ENCODE results near the gene GPR25.

The GPR25 gene

GRCh38 chr1:200901350-200901749 is 28.6 kb downstream of the GPR25 start:
- H3K4me3 ChIP-seq (ENCODE audit: low read depth, low read length) = no peak overlapping the region
- in situ Hi-C loops (cut with HindIII; ENCODE audit: low sequenced_read_pairs) = no loop called here
- no peak for DNase-seq (ENCODE audit: low read depth, low spot score)
- no peak for TF ChIP-seq CTCF (IDR thresholded peaks at IDR 0.05; ENCODE audit: low read depth, low read length)

GRCh38 chr1:200901796-200902444 is 29.1 kb downstream of the GPR25 start:
- in situ Hi-C loops (cut with HindIII; ENCODE audit: low sequenced_read_pairs) = no loop called here
- no peak overlapping the region for H3K4me3 ChIP-seq (ENCODE audit: low read depth, low read length)
- no peak for DNase-seq (ENCODE audit: low read depth, low spot score)
- no peak for TF ChIP-seq CTCF (IDR thresholded peaks at IDR 0.05; ENCODE audit: low read depth, low read length)

GRCh38 chr1:200903793-200904192 is 31.0 kb downstream of the GPR25 start:
- no peak for TF ChIP-seq CTCF (IDR thresholded peaks at IDR 0.05; ENCODE audit: low read depth, low read length)
- H3K4me3 ChIP-seq (ENCODE audit: low read depth, low read length) = no peak overlapping the region
- in situ Hi-C loops (cut with HindIII; ENCODE audit: low sequenced_read_pairs) = no loop called here
- no peak for DNase-seq (ENCODE audit: low read depth, low spot score)

- no peak for DNase-seq (ENCODE audit: low read depth, low spot score)
- TF ChIP-seq CTCF (IDR thresholded peaks at IDR 0.05; ENCODE audit: low read depth, low read length) = no peak
- in situ Hi-C loops (cut with HindIII; ENCODE audit: low sequenced_read_pairs) = no loop called here
- H3K4me3 ChIP-seq (ENCODE audit: low read depth, low read length) = no peak overlapping the region
Measured at GRCh38 chr1:200904772-200905171, 32.0 kb downstream of the GPR25 start.

GRCh38 chr1:200905411-200906052 is 32.8 kb downstream of the GPR25 start:
- in situ Hi-C loops (cut with HindIII; ENCODE audit: low sequenced_read_pairs) = no loop called here
- peak; percentile 20 for DNase-seq (ENCODE audit: low read depth, low spot score)
- no peak for TF ChIP-seq CTCF (IDR thresholded peaks at IDR 0.05; ENCODE audit: low read depth, low read length)
- no peak overlapping the region for H3K4me3 ChIP-seq (ENCODE audit: low read depth, low read length)

- in situ Hi-C loops (cut with HindIII; ENCODE audit: low sequenced_read_pairs) = no loop called here
- H3K4me3 ChIP-seq (ENCODE audit: low read depth, low read length) = no peak overlapping the region
- no peak for DNase-seq (ENCODE audit: low read depth, low spot score)
- TF ChIP-seq CTCF (IDR thresholded peaks at IDR 0.05; ENCODE audit: low read depth, low read length) = no peak
Measured at GRCh38 chr1:200906491-200906890, 33.7 kb downstream of the GPR25 start.
